Lower lobe of right lung (tissue), 2 donors: Measurements from ENCODE around the gene GAREM1. TPM values are rescaled to one million over a fixed set of nuclear protein-coding genes. Genes with fewer than 3 reads are reported as not detected.

Experiments
- ATAC-seq, 2 donors: fragments of 200-7000 bp; cut with Tn5 transposase; one replicate each; pipeline ENCODE4 v1.9.1; 2020 to 2022; ENCODE audit warnings: mild to moderate bottlenecking in 2 of 2, moderate library complexity in 2 of 2
- DNase-seq: peaks from one replicate; pipeline ENCODE4 v3.0.0-alpha.2; 2020
- H3K27ac ChIP-seq: fragments of 200-600 bp; one replicate; pipeline ENCODE4 v1.8.0; 2022
- H3K27me3 ChIP-seq: fragments of 200-600 bp; one replicate; pipeline ENCODE4 v1.8.0; 2022; ENCODE audit warnings: low read depth
- H3K36me3 ChIP-seq: fragments of 200-600 bp; one replicate; pipeline ENCODE4 v1.8.0; 2022; ENCODE audit warnings: mild to moderate bottlenecking
- H3K4me1 ChIP-seq: fragments of 200-600 bp; one replicate; pipeline ENCODE4 v1.8.0; 2022
- H3K4me3 ChIP-seq: fragments of 200-600 bp; one replicate; pipeline ENCODE4 v1.8.0; 2022; ENCODE audit warnings: mild to moderate bottlenecking
- H3K9me3 ChIP-seq: fragments of 200-600 bp; one replicate; pipeline ENCODE4 v1.8.0; 2022
- intact Hi-C: fragments of 100-400 bp; cut with DNase I; formaldehyde crosslinking; loops from one replicate; pipeline ENCODE4 v1.11.0; 2022
- total RNA-seq: library from RNA; stranded (reverse); fragmentation: NEBNext Ultra II Directional; extraction: Animal tissue kit (Norgen Biotek cat#: 25700); gene quantifications from one replicate; pipeline ENCODE4 v1.2.1, GENCODE V29; 2021
- TF ChIP-seq, protein P1 (sequence below): fragments of 200-600 bp; IDR thresholded peaks from one replicate; pipeline ENCODE4 v1.8.0; 2022; ENCODE audit warnings: antibody characterized with exemption, mild to moderate bottlenecking
- donor health status: DM: no; HTN: yes; CAD: no; lungs with severe emphysema.

Gene GAREM1
- total RNA-seq, 1 donor from 2014 or later = 10.3 TPM

DNA sequence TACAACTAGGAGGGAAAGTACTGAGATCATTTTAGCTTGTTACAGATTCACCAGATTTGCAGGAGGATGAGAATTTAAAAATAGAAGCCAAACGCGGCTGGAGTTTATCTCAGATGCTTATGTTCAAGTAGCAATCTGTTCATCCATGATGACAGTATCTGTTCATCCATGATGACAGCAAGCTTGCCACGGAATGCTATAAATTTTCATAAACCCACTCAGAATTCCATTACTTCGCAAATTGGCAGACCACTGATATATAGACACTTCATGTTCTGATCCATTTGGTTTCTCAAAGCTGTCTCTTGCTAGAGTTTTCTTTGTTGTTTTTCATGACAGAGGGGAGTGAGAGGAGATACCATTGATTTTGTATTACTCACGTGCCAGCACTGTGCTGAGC lies 84.2 kb downstream of the GAREM1 start:
- Histone ChIP-seq H3K4me1 (peaks cover 4% of the 10 kb centered on the region), H3K27me3 (no peaks in the 10 kb centered on the region), H3K4me3 (no peak overlapping the region), H3K36me3 (no peaks in the 10 kb centered on the region), H3K9me3 (no peaks in the 10 kb centered on the region), H3K27ac (no peak overlapping the region)
- TF ChIP-seq, protein P1, sequence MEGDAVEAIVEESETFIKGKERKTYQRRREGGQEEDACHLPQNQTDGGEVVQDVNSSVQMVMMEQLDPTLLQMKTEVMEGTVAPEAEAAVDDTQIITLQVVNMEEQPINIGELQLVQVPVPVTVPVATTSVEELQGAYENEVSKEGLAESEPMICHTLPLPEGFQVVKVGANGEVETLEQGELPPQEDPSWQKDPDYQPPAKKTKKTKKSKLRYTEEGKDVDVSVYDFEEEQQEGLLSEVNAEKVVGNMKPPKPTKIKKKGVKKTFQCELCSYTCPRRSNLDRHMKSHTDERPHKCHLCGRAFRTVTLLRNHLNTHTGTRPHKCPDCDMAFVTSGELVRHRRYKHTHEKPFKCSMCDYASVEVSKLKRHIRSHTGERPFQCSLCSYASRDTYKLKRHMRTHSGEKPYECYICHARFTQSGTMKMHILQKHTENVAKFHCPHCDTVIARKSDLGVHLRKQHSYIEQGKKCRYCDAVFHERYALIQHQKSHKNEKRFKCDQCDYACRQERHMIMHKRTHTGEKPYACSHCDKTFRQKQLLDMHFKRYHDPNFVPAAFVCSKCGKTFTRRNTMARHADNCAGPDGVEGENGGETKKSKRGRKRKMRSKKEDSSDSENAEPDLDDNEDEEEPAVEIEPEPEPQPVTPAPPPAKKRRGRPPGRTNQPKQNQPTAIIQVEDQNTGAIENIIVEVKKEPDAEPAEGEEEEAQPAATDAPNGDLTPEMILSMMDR = no peak
- intact Hi-C loops = no loop called here
- ATAC-seq = no peak
- DNase-seq = no peak

- Histone ChIP-seq H3K36me3 (no peaks in the 10 kb centered on the region), H3K4me3 (no peak overlapping the region), H3K27ac (no peak overlapping the region), H3K4me1 (peaks cover 9% of the 10 kb centered on the region), H3K9me3 (no peaks in the 10 kb centered on the region), H3K27me3 (no peaks in the 10 kb centered on the region)
- no peak for DNase-seq
- intact Hi-C loops = no loop called here
- peak; percentile 55 to 77 for ATAC-seq
- TF ChIP-seq, protein P1 = no peak
Measured at GRCh38 chr18:32383050-32383819, 87.4 kb downstream of the GAREM1 start.

- H3K4me3 ChIP-seq = no peak overlapping the region
- TF ChIP-seq, protein P1 = no peak
- intact Hi-C loops = no loop called here
- H3K4me1 ChIP-seq = peaks cover 9% of the 10 kb centered on the region
- ATAC-seq (no peak), DNase-seq (no peak)
- no peaks in the 10 kb centered on the region for H3K9me3 ChIP-seq
- H3K27me3 ChIP-seq = no peaks in the 10 kb centered on the region
- no peak overlapping the region for H3K27ac ChIP-seq
- no peaks in the 10 kb centered on the region for H3K36me3 ChIP-seq
Measured at GRCh38 chr18:32381761-32382160, 88.9 kb downstream of the GAREM1 start.

- Histone ChIP-seq H3K9me3 (no peaks in the 10 kb centered on the region), H3K4me3 (no peak overlapping the region), H3K27me3 (no peaks in the 10 kb centered on the region), H3K36me3 (no peaks in the 10 kb centered on the region), H3K4me1 (peaks cover 9% of the 10 kb centered on the region), H3K27ac (no peak overlapping the region)
- intact Hi-C loops = no loop called here
- ATAC-seq (no peak), DNase-seq (no peak)
- TF ChIP-seq, protein P1 = no peak
Measured at GRCh38 chr18:32380559-32380958, 90.1 kb downstream of the GAREM1 start.

GRCh38 chr18:32379891-32380290 lies 90.8 kb downstream of the GAREM1 start:
- ATAC-seq (no peak), DNase-seq (no peak)
- Histone ChIP-seq H3K27me3 (no peaks in the 10 kb centered on the region), H3K27ac (no peak overlapping the region), H3K4me1 (peaks cover 9% of the 10 kb centered on the region), H3K36me3 (no peaks in the 10 kb centered on the region), H3K4me3 (no peak overlapping the region), H3K9me3 (no peaks in the 10 kb centered on the region)
- TF ChIP-seq, protein P1 = no peak
- intact Hi-C loops = no loop called here
